ENCODE measurements around the gene SF1. TPM values are rescaled to one million over a fixed set of nuclear protein-coding genes. Genes with fewer than 3 reads are reported as not detected.

SF1 gene
- total RNA-seq, 1 experiment from 2014 or later, result 151 TPM

GRCh38 chr11:64784813-64785581 lies 6.7 kb upstream of the SF1 start:
- DNase-seq (ENCODE audit: low read depth), result no peak

DNA sequence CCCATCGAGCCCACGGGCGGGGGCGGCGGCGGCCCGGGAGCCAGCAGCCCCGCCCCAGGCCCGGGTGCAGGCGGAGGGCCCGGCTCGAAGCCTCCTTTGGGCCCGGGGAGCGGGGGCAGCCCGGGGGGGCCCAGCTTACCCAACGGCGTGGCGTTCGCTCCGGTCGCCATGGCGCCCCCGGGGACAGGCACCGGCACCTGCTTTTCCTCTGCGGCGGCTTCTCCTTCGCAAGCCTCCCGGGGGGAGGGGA lies 194 bp downstream of the SF1 start:
- DNase-seq (ENCODE audit: low read depth), result no peak

- peak; percentile 87 for DNase-seq (ENCODE audit: low read depth)
Measured at GRCh38 chr11:64777449-64778222, 706 bp downstream of the SF1 start.

DNA sequence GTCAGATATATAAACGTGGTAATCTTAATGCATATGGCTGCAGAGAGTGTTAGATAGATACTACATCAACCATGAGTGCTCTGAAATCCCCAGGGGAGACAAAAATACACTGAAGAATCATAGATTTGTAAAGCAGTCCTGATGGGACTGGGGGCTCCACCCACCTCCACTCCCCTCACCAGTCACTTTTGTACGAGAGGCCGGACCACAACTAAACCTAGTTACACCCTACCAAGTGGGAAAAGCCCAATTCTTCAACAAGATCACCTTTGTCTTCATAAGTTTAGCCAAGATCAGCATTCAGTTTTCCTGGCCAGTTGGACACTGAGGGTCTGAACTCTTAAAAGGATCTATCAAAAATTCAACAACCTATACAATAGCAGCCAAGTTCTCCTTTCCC lies 1.5 kb downstream of the SF1 start:
- no peak for DNase-seq (ENCODE audit: low read depth)

- no peak for DNase-seq (ENCODE audit: low read depth)
Measured at GRCh38 chr11:64776425-64776824, 1.9 kb downstream of the SF1 start.

DNA sequence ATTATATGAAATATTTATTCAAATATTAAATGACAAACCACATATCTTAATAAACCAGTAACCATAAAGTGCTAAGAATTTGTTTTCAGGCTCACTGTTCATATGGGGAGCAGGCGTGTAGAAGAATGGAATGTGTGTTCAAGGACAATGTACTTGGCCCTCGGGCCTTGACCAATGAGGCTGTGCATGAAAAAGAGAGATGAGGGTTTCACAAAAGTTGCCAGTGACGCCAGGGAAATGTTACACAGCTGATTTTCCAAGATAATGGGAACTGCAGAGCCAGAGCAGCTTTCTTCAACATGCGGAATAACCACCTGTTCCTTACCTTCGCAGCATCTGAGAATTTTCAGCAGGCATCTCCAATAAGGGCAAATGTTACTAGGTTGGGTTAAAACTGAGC lies 4.2 kb downstream of the SF1 start:
- DNase-seq (ENCODE audit: low read depth), result no peak

GRCh38 chr11:64772303-64773018 lies 5.9 kb downstream of the SF1 start:
- DNase-seq (ENCODE audit: low read depth), result no peak

DNA sequence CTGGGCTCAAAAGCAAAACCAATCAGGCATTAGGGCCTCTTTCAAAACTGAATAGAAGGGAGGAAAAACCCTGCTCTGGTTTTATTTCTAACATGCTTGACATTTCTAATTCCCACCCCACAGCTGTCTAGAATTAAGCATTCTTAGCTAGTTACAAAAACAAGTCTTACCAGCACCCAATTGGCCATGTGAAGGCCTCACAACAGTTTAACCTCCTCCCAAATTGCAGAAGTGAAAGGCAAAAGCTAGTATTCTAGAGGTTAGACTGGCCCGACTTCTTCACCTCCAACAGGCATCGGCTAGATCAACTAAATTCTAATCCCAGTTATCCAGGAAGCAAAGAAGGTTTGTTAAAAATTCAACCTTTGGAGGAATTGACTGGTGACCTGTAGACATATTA lies 6.5 kb downstream of the SF1 start:
- no peak for DNase-seq (ENCODE audit: low read depth)

GRCh38 chr11:64770120-64770519 lies 8.2 kb downstream of the SF1 start:
- DNase-seq (ENCODE audit: low read depth), result no peak

GRCh38 chr11:64769283-64769682 lies 9.1 kb downstream of the SF1 start:
- no peak for DNase-seq (ENCODE audit: low read depth)

GRCh38 chr11:64768300-64768694 lies 10.0 kb downstream of the SF1 start:
- DNase-seq (ENCODE audit: low read depth), result no peak

DNA sequence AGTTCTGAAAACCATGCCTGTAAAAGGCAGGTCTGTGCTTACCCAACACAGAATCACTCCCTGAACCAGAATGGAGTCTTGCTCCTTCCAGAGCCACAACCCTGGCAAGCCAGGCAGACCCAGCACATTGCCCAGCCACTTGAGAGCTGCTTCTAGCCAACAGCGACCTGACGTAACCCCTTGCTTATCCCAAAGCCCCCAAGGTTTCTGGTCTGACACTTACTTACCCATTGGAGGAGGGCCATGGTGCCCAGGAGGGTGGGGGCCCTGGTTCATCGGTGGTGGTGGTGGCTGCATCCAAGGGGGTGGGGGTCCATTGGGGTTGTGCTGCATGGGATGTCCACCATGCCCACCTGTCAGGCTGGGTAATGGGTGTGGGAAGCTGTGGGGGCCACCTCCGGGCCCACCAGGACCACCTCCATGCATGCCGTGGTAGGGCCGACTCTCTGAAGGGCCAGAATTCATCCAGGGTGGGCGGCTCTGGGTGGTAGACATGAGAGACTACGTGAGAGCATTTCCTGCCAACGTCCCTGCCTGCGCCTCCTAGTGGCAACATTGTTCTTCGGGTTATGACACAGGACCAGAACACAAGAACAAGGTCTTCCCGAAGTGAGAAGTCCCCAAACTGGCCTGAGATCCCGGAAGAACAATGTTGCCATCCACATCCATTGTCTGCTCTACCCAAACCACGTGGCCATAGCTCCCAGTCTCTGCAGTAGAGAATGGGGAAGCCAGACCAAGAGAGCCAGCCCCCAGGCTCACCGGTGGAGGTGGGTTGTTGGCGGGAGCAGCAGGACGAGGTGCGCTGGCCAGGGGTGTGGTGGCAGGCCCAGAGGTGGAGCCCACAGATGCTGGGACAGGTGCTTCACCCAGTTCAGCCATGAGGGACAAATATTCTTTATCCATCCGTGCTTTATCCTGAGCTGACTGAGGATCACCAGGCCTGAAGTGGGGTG lies 10.7 kb downstream of the SF1 start:
- DNase-seq (ENCODE audit: low read depth), result peak; percentile 66

- DNase-seq (ENCODE audit: low read depth), result no peak
Measured at GRCh38 chr11:64766881-64767280, 11.5 kb downstream of the SF1 start.

DNA sequence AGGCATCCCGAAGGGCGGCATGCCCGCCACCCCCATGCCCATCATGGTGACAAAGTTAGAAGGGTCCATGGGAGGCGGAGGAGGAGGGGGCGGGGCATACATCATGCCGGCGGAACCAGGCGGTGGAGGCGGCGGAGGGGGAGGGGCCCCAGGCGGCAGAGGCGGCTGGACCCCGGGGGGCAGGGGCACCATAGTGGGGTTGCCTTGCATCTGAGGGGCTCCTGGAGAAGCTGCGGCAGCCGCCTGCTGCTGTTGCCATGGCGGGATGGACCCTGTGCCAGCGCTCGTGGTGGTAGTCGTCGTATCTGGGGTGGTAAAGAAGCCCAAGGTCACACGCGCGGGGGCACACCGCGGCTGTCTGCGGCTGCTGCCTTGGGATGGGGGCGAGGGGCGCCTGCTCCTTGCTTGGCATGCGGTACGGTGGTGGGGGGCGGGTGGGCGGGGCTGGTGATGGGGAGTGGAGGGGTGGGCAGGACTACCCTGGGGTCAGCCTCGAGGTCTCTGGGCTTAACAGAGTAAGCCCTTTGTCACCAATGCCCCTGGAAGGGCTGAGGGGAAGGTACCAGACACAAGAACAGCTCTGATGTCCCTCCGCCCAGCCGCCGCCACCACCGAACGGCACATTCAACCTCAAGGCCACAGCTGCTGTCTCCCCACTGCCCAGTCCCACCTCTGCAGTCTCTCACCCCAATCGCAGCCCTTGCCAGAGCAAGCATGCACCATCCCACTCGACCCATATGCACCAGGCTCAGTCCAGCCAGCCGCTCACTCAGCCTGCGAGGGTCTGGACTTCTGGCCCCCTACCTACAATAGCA lies 12.3 kb downstream of the SF1 start:
- DNase-seq (ENCODE audit: low read depth), result no peak

- DNase-seq (ENCODE audit: low read depth), result no peak
Measured at GRCh38 chr11:64765291-64765850, 13.0 kb downstream of the SF1 start.

GRCh38 chr11:64764753-64765152 lies 13.6 kb downstream of the SF1 start:
- DNase-seq (ENCODE audit: low read depth), result no peak

DNA sequence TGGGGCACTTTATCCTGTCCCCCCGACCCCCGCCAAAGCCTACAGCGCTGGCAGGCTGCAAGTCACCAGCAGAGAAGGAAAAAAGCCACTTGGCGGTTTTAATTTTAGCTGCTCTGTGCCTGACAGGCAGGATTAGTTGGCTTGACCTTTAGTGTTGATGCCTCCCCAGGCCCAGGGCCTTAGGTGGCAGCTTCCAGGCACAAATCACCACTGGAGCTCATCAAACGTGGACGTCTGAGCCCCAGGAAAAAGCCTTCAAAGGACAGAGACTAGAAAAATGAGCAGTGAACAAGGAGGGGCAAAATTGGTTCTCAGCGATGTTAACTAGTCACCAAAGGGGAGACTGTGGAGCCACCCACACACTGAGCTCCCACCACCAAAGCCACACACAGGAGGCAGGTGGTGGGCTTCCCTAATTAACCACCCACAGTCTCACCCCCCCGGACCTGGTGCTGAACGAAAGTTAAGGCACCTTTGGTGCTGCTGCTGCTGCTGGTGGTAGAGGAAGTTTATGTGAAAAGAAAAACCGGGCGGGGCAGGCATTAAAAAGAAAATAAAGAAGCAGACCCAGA lies 14.2 kb downstream of the SF1 start:
- DNase-seq (ENCODE audit: low read depth), result no peak

- no peak for DNase-seq (ENCODE audit: low read depth)
Measured at GRCh38 chr11:64763526-64764039, 14.8 kb downstream of the SF1 start.

GRCh38 chr11:64762674-64763525 lies 15.4 kb downstream of the SF1 start:
- DNase-seq (ENCODE audit: low read depth), result peak; percentile 76

Data from Daoy (cell line).